Right cardiac atrium (tissue), 5 donors: ENCODE data around the gene NIPAL3. TPM values are rescaled to one million over a fixed set of nuclear protein-coding genes. Genes with fewer than 3 reads are reported as not detected.
A peak's percentile ranks its signal among the peaks of the same experiment; 100 is the strongest.

Experiments used
- ATAC-seq, 2 donors: fragments of 200-7000 bp; cut with Tn5 transposase; one replicate each; pipeline versions ENCODE4 v1.8.0 to v1.9.1; 2020; ENCODE audit warnings: moderate library complexity in 2 of 2, mild to moderate bottlenecking in 1 of 2
- DNase-seq, 3 donors: peaks; one replicate each; pipeline ENCODE4 v3.0.0-alpha.2; 2020
- H3K27ac ChIP-seq: one replicate; pipeline ENCODE4 v1.5.1; 2013; ENCODE audit warnings: mild to moderate bottlenecking, low read length, control low read depth, moderate library complexity
- H3K27me3 ChIP-seq: one replicate; pipeline ENCODE4 v1.6.1; 2013; ENCODE audit not compliant: control insufficient read depth, insufficient read depth
- H3K4me1 ChIP-seq: one replicate; pipeline ENCODE4 v1.6.1; 2013; ENCODE audit warnings: low read length; ENCODE audit not compliant: control insufficient read depth, insufficient read depth
- H3K4me3 ChIP-seq: one replicate; pipeline ENCODE4 v1.5.1; 2013; ENCODE audit warnings: low read length, control low read depth
- H3K9me3 ChIP-seq: one replicate; pipeline ENCODE4 v1.6.1; 2013; ENCODE audit warnings: low read length; ENCODE audit not compliant: control insufficient read depth
- WGBS: extraction: QIAGEN DNeasy Blood & Tissue Kit; methylation state at CpG from one replicate; pipeline ENCODE4 v1.1.7; 2013; 5-methylcytosine and 5-hydroxymethylcytosine counted together
- intact Hi-C, 4 donors: fragments of 100-400 bp; cut with DNase I; formaldehyde crosslinking; loops; one replicate each; pipeline versions ENCODE4 v1.11.0 to v1.14.0; 2022 to 2023
- polyA plus RNA-seq: library from polyadenylated mRNA; stranded (reverse); fragments of 200-250 nt; gene quantifications from one replicate; pipeline ENCODE4 v1.2.3, GENCODE V29; 2013
- total RNA-seq, 4 donors: library from RNA; stranded (reverse); fragmentation: NEBNext Ultra II Directional; extraction: Animal tissue kit (Norgen Biotek cat#: 25700); gene quantifications; one replicate each; pipeline ENCODE4 v1.2.1, GENCODE V29; 2021
- donor health status: healthy with polysubstance abuse.
- donor health status: DM: no; HTN: yes; CAD: no.
- donor health status: DM: no; HTN: no; CAD: no.
- donor health status: DM: no; HTN: yes; CAD: no; lungs with severe emphysema.
- donor health status: DM: yes; HTN: yes; CAD: no.

Gene NIPAL3
- total and polyA plus RNA-seq, 5 donors, result 12.8 to 35.6 (median 35.2) TPM

DNA sequence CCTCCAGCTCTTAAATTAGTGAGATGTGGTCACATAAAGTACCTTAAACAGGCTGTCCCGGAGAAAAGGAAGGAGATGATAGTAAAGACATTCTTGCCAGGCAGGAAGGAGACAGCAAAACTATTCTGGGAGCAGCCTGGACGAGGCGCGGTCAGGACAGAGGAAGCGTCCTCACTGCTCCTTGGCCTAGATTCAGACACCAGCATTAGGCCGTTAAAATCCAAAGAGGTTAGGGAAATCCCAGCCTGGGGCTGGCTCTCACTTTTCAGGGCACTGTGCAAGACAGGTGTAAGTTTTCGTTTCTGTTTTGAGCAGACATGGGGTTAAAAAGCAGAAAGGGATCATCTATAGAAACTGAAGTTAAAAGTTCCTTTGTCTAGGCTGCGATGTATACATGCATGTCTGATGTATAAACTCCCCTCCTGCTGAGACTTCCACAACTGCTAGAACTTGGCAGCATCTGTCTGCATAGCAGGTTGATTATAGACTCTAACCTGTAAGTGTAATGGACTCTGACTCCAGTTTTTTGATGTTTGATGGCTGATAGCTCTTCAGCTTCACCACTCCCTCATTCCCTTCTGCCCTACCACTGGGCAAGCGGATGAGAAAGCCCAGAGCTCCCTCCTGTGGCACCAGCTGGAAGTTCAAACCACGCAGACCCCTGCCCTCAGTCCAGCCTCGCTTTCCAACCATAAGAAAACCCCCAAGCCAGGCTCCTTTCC, 23.6 kb upstream of the NIPAL3 start:
- peaks cover 6% of the 10 kb centered on the region for H3K4me1 ChIP-seq
- DNase-seq (peak; percentile 56 to 82 (median 77)), ATAC-seq (peak; percentile 80 to 84)
- intact Hi-C loops, result loop anchor here (2.0 to 10.0 kb wide), 5 partner anchors 70 to 243 kb away; no protein-coding TSS in a partner anchor
- H3K27ac ChIP-seq, result peak overlapping the region; percentile 89
- H3K4me3 ChIP-seq, result peak overlapping the region; percentile 8
- H3K9me3 ChIP-seq, result no peaks in the 10 kb centered on the region
- WGBS, result 27% methylated on average over 11 of the region's 11 CpGs
- H3K27me3 ChIP-seq, result no peaks in the 10 kb centered on the region

DNA sequence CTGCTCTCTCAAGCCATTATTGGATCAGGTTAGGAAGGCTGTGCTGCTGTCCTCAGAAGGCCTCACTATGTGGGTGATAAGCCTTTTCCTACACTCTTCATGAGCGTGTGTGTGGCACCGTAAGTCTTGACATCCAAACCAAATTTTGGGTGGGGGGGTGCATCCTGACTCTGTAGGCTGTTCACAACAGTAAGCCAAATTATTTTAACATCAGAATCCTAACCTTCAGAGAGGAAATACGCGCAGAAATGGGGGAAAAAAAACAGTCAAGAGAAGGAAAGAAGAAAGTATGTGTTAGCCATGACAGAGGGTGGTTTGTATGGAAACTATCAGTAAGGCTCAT, 23.0 kb upstream of the NIPAL3 start:
- intact Hi-C loops, result loop anchor here in 2 of 4 donors (2.0 to 10.0 kb wide), 3 partner anchors 70 to 242 kb away; no protein-coding TSS in a partner anchor
- 74% methylated on average over 4 of the region's 4 CpGs for WGBS
- peak overlapping the region; percentile 89 for H3K27ac ChIP-seq

DNA sequence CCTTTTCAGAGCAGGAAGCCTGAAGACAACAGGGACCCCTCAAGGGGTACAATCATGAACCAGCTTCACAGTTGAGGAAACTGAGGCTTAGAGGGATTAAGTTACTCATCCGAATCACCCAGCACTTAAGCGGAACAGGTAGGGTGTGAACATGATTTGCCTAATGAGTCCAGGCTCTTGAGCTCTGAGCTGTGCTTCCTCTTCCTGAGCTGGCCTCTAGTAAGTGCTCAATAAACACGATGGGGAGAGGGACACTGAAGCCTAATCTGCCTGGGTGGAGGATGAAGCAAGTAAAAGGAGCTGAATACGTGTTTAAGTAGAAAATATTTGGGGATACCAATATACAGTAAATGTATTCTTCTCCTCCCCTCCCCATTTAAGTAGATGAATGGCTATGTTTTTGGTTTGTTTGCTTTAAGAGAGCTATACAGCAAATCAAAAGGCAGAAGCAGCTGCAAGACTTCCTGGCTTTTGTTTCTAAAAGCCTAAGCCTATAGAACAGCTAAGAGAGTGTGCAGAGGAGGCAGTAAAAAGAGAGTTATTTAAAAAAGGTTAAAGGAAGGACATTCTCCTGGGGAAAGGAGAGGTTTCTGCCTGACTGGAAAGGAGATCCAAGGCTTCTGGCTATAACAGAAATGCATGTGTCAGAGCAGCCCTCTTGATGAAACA, 22.5 kb upstream of the NIPAL3 start:
- no peak for ATAC-seq
- no peaks in the 10 kb centered on the region for H3K9me3 ChIP-seq
- 82% methylated on average over 4 of the region's 4 CpGs for WGBS
- intact Hi-C loops, result loop anchor here in 2 of 4 donors (2.0 to 10.0 kb wide), 3 partner anchors 71 to 242 kb away; no protein-coding TSS in a partner anchor
- no peaks in the 10 kb centered on the region for H3K27me3 ChIP-seq
- H3K4me3 ChIP-seq, result no peak overlapping the region
- no peak overlapping the region for H3K27ac ChIP-seq
- no peak for DNase-seq
- peaks cover 6% of the 10 kb centered on the region for H3K4me1 ChIP-seq

More for the DNA sequence above, 23.0 kb upstream of the NIPAL3 start:
- ATAC-seq, result no peak
- Histone ChIP-seq H3K4me3 (no peak overlapping the region), H3K4me1 (peaks cover 6% of the 10 kb centered on the region), H3K9me3 (no peaks in the 10 kb centered on the region), H3K27me3 (no peaks in the 10 kb centered on the region)
- DNase-seq, result no peak

DNA sequence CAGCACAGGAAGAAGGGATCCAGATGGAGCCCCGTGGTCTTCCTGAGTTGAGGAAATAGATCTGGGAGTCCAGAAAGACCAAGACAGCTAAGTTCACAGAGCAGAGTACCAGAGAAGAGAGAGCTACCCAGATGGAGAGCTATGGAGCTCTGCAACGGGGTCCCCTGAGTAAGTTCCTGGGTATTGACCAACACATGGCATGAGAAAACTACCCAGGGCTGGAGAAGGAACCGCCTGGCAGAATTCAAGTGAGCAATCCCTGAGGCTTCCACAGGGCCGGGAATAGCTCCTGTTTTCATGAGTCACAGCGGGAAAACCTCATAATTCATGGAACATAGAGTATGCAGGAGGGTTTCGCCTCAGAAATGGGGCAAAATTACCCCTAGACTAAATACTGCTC, 21.7 kb upstream of the NIPAL3 start:
- DNase-seq (no peak), ATAC-seq (no peak)
- H3K27me3 ChIP-seq, result no peaks in the 10 kb centered on the region
- no peak overlapping the region for H3K4me3 ChIP-seq
- peaks cover 6% of the 10 kb centered on the region for H3K4me1 ChIP-seq
- H3K27ac ChIP-seq, result no peak overlapping the region
- intact Hi-C loops, result loop anchor here in 2 of 4 donors (2.0 to 10.0 kb wide), 3 partner anchors 72 to 241 kb away; no protein-coding TSS in a partner anchor
- no peaks in the 10 kb centered on the region for H3K9me3 ChIP-seq
- WGBS, result 78% methylated on average over 6 of the region's 6 CpGs

DNA sequence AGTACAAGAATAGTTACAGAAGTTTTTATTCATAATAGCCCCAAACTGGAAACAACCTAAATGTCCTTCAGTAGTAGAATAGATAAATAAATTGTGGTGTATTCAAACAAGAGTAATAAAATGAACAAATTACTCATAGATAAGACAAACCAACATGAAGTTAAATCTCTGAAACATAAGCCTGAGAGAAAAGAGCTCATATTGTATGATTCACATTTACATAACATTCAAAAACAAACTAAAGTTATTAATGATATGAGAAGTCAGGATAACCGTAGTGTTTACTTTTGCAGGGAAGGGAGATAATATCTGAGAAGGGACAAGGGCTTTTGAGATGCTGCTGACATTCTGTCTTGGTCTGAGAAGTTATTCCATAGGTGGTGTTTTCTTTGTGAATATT, 15.5 kb upstream of the NIPAL3 start:
- DNase-seq (no peak), ATAC-seq (no peak)
- H3K27me3 ChIP-seq, result no peaks in the 10 kb centered on the region
- no peaks in the 10 kb centered on the region for H3K4me1 ChIP-seq
- no peak overlapping the region for H3K4me3 ChIP-seq
- intact Hi-C loops, result no loop called here
- WGBS, result 80% methylated on average over 1 of the region's 1 CpG
- no peak overlapping the region for H3K27ac ChIP-seq
- no peaks in the 10 kb centered on the region for H3K9me3 ChIP-seq

DNA sequence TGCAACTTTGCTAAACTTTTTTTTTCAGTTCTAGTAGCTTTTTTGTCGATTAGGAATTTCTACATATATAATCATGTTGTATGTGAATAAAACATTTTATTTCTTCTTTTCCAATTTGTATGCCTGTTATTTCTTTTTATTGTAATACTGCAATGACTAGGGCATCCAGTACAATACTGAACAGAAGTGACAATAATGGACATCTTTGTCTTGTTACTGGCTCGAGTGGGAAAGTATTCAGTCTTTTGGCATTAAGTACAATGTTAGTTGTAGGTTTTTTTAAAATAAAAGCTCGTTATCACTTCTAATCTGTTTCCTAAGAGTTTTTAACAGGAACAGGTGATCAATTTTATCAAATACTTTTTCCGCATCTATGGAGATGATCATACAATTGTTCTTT, 11.8 kb upstream of the NIPAL3 start:
- intact Hi-C loops, result no loop called here
- Histone ChIP-seq H3K27me3 (no peaks in the 10 kb centered on the region), H3K27ac (no peak overlapping the region), H3K9me3 (no peaks in the 10 kb centered on the region), H3K4me1 (no peaks in the 10 kb centered on the region), H3K4me3 (no peak overlapping the region)
- DNase-seq (no peak), ATAC-seq (no peak)
- 85% methylated on average over 4 of the region's 4 CpGs for WGBS

DNA sequence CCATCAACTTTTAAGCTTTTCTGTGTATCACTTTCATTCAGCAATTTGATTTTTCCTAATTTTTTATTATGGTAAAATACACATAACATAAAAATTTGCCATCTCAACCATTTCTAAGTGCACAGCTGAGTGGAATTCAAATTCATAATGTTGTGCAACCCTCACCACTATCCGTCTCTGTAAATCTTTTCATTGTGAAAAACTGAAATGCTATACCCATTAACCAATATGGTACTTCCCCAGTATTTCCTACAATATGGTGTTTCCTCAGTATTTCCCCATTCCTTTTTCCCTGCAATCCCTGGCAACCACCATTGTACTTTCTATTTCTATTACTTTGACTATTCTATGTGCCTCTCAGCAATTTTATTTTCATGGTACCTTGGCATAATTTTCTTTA, 8.8 kb upstream of the NIPAL3 start:
- intact Hi-C loops, result no loop called here
- DNase-seq (no peak), ATAC-seq (no peak)
- H3K4me3 ChIP-seq, result no peak overlapping the region
- H3K27ac ChIP-seq, result no peak overlapping the region
- H3K27me3 ChIP-seq, result no peaks in the 10 kb centered on the region
- WGBS, result 93% methylated on average over 1 of the region's 1 CpG
- H3K9me3 ChIP-seq, result no peaks in the 10 kb centered on the region
- no peaks in the 10 kb centered on the region for H3K4me1 ChIP-seq

DNA sequence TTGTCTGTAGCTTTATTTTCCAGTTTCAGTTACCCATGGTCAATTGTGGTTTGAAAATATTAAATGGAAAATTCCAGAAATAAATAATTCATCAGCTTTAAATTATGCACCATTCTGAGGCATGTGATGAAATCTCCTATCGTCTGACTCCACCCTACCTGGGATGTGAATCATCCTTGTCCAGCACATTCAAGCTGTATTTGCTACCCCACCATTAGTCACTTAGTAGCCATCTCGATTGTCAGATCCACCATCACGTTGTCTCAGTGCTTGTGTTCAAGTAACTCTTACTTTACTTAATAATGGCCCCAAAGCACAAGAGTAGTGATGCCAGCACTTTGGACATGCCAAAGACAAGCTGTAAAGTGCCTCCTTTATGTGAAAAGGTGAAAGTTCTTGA, 6.1 kb upstream of the NIPAL3 start:
- no peaks in the 10 kb centered on the region for H3K9me3 ChIP-seq
- no peaks in the 10 kb centered on the region for H3K4me1 ChIP-seq
- H3K27ac ChIP-seq, result no peak overlapping the region
- intact Hi-C loops, result no loop called here
- H3K4me3 ChIP-seq, result no peak overlapping the region
- ATAC-seq (no peak), DNase-seq (no peak)
- no peaks in the 10 kb centered on the region for H3K27me3 ChIP-seq
- WGBS, result 82% methylated on average over 3 of the region's 3 CpGs

DNA sequence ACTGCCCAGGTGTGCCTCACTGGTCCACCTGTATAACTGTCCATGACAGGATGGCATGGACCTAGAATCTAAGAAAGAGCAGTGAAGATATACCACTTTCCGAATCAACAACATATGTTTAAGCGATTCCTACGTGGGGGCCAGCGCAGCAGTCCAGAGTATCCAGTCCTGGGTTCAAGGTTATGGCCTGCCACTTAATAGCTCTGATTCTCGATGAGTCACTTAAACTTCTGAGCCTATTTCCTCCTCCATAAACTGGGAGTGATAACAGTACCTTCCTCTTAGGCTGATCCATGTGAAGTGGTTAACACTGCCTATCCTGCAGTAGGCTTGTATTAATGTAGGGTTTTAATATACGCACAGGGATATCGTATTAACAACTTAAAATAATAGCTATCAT, 4.9 kb upstream of the NIPAL3 start:
- ATAC-seq, result no peak
- intact Hi-C loops, result loop anchor here in 2 of 4 donors (10.0 kb wide), 2 partner anchors 94 to 214 kb away; partner anchors contain the start of gene RCAN3 (in 1 of the 2)
- WGBS, result 92% methylated on average over 7 of the region's 7 CpGs

DNA sequence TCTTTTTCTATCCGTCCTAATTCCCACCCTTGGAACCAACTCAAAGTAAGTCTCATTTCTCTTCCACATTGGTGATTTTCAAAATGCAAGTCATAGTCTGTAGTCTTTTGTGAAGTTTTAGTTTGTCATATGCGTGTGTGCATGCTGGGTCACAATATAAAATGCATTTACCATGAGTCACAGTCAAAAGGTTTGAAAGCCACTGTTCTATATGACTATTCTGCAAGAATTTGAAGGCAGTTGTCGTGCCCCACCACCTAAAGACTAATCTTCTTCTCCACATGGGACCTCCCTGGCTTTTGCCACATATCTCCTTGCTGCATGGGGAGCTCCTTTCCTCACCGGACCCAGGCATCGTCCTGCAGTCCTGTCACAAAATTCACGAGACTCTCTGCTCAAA, 3.6 kb upstream of the NIPAL3 start:
- no peaks in the 10 kb centered on the region for H3K27me3 ChIP-seq
- 78% methylated on average over 6 of the region's 6 CpGs for WGBS
- ATAC-seq (no peak), DNase-seq (no peak)
- intact Hi-C loops, result loop anchor here in 2 of 4 donors (10.0 kb wide), 2 partner anchors 93 to 213 kb away; partner anchors contain the start of gene RCAN3 (in 1 of the 2)
- no peak overlapping the region for H3K4me3 ChIP-seq
- no peak overlapping the region for H3K27ac ChIP-seq
- no peaks in the 10 kb centered on the region for H3K9me3 ChIP-seq
- H3K4me1 ChIP-seq, result peaks cover 6% of the 10 kb centered on the region

More for the DNA sequence above, 4.9 kb upstream of the NIPAL3 start:
- H3K4me3 ChIP-seq, result no peak overlapping the region
- no peaks in the 10 kb centered on the region for H3K4me1 ChIP-seq
- no peaks in the 10 kb centered on the region for H3K27me3 ChIP-seq
- H3K27ac ChIP-seq, result no peak overlapping the region
- DNase-seq, result no peak
- H3K9me3 ChIP-seq, result no peaks in the 10 kb centered on the region

DNA sequence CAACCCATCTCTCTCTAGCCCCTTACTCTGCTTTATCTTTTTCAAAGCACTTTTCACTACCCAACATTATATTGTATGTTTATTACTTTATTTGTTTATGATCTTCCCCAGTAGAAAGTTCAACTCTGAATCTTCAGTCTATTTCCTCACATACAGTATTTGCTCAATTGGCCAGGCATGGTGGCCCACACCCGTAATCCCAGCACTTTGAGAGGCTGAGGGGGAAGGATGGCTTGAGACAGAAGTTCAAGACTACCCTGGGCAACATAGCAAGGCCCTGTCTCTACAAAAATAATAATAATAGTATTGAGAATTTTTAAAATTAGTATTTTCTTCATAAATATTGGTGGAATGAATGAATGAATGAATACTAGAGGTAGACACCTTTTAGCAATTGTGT, 3.2 kb upstream of the NIPAL3 start:
- WGBS, result 91% methylated on average over 1 of the region's 1 CpG
- no peak overlapping the region for H3K27ac ChIP-seq
- DNase-seq (no peak), ATAC-seq (no peak)
- H3K27me3 ChIP-seq, result no peaks in the 10 kb centered on the region
- intact Hi-C loops, result loop anchor here in 2 of 4 donors (10.0 kb wide), 2 partner anchors 92 to 212 kb away; partner anchors contain the start of gene RCAN3 (in 1 of the 2)
- H3K9me3 ChIP-seq, result no peaks in the 10 kb centered on the region
- H3K4me1 ChIP-seq, result peaks cover 6% of the 10 kb centered on the region
- no peak overlapping the region for H3K4me3 ChIP-seq
